Activated naive CD8-positive, alpha-beta T cell treated with anti-CD3 and anti-CD28 coated beads, Interleukin-2, amount 50 U/mL, for 24 hours (primary cell): ENCODE results near the gene PITPNM1.
"Not testable (repeated sequence)": the region's sequence is repeated elsewhere in the genome, so short reads cannot be mapped to it uniquely, and the experiment has no call there.

ENCODE experiments used
- ATAC-seq: fragments of 150-1000 bp; cut with Tn5 transposase; one replicate; pipeline ENCODE4 v1.10.0; 2021
- DNase-seq: peaks from one replicate; pipeline ENCODE4 v3.0.0; 2021
- H3K27ac Mint-ChIP-seq: one replicate; pipeline ENCODE4 v1.8.0; 2021; ENCODE audit warnings: mild to moderate bottlenecking, mixed read lengths
- H3K27me3 Mint-ChIP-seq: one replicate; pipeline ENCODE4 v1.8.0; 2021; ENCODE audit warnings: mixed read lengths
- H3K36me3 Mint-ChIP-seq: one replicate; pipeline ENCODE4 v1.8.0; 2021; ENCODE audit warnings: low read depth, mixed read lengths
- H3K4me1 Mint-ChIP-seq: one replicate; pipeline ENCODE4 v1.8.0; 2021; ENCODE audit warnings: mixed read lengths
- H3K4me3 Mint-ChIP-seq: one replicate; pipeline ENCODE4 v1.8.0; 2021; ENCODE audit warnings: mild to moderate bottlenecking, moderate library complexity, mixed read lengths
- H3K9me3 Mint-ChIP-seq: one replicate; pipeline ENCODE4 v1.8.0; 2021; ENCODE audit warnings: mixed read lengths

The PITPNM1 gene

DNA sequence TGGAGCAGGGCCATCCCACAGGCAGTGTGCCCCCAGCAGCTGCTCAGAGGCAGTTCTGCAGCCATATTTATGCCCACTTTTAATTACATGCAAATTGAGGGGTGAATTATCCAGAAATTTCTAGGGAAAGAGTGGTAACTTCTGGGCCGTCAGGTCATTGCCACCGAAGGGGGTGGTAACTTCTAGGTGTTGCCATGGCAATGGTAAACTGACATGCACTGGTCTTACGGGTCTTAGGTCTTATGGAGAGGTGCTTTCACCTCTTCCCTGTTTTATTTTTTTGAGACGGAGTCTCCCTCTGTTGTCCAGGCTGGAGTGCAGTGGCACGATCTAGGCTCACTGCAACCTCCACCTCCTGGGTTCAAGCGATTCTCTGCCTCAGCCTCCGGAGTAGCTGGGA, 32.3 kb downstream of the PITPNM1 start:
- no peaks in the 10 kb centered on the region for H3K9me3 Mint-ChIP-seq
- H3K36me3 Mint-ChIP-seq, result no peaks in the 10 kb centered on the region
- no peaks in the 10 kb centered on the region for H3K27me3 Mint-ChIP-seq
- H3K4me1 Mint-ChIP-seq, result peaks cover 14% of the 10 kb centered on the region
- H3K4me3 Mint-ChIP-seq, result no peak overlapping the region
- no peak overlapping the region for H3K27ac Mint-ChIP-seq
- ATAC-seq (no peak), DNase-seq (no peak)

DNA sequence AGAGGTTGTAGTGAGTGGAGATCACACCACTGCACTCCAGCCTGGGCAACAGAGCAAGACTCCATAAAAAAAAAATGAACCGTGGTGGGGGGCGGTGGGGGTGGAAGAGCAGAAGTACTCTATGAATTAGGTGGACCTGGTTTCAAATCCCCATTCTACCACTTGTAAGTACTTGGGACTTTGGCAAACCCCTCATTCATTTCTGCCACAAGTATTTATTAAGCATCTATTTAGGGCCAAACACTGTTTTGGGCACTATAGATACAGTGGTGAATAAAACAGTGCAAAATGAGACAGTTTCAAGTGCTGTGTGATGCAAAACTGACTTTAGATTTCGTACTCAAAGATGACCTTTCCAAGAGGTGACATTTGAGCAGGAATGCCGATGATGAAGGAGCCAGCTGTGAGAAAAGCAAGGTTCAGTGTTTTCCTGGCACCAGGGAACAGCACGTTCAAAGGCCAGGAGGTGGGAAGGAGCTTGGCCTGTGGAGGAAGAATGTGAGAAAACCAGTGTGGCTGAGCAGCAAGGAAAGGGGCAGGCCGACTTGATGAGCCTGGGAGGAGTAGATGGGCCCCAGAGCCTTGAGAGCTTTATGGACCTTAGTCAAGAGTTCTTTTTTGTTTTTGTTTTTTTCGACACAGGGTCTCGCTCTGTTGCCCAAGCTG, 34.7 kb downstream of the PITPNM1 start:
- no peaks in the 10 kb centered on the region for H3K36me3 Mint-ChIP-seq
- peak overlapping the region; percentile 45 for H3K4me3 Mint-ChIP-seq
- H3K27ac Mint-ChIP-seq, result peak overlapping the region; percentile 46
- no peak for ATAC-seq
- no peaks in the 10 kb centered on the region for H3K9me3 Mint-ChIP-seq
- no peak for DNase-seq
- H3K27me3 Mint-ChIP-seq, result no peaks in the 10 kb centered on the region
- peaks cover 25% of the 10 kb centered on the region for H3K4me1 Mint-ChIP-seq

DNA sequence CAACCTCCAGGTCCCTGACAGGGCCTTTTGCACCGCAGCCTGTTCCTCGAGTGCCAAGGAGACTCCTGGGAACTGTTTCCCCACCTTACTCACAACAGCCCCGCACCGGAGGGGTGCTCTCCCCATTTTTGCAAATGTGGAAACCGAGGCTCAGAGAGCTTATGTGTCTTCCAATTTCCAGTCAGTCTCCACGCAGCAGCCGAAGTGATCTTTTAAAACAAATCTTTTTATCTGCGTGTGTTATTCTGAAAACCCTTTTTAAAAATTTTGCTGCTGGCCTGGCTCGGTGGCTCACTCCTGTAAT, 35.7 kb downstream of the PITPNM1 start:
- peaks cover 30% of the 10 kb centered on the region for H3K4me1 Mint-ChIP-seq
- H3K27ac Mint-ChIP-seq, result peak overlapping the region; percentile 65
- H3K9me3 Mint-ChIP-seq, result no peaks in the 10 kb centered on the region
- H3K27me3 Mint-ChIP-seq, result no peaks in the 10 kb centered on the region
- DNase-seq, result no peak
- no peak for ATAC-seq
- peak overlapping the region; percentile 72 for H3K4me3 Mint-ChIP-seq
- H3K36me3 Mint-ChIP-seq, result no peaks in the 10 kb centered on the region

DNA sequence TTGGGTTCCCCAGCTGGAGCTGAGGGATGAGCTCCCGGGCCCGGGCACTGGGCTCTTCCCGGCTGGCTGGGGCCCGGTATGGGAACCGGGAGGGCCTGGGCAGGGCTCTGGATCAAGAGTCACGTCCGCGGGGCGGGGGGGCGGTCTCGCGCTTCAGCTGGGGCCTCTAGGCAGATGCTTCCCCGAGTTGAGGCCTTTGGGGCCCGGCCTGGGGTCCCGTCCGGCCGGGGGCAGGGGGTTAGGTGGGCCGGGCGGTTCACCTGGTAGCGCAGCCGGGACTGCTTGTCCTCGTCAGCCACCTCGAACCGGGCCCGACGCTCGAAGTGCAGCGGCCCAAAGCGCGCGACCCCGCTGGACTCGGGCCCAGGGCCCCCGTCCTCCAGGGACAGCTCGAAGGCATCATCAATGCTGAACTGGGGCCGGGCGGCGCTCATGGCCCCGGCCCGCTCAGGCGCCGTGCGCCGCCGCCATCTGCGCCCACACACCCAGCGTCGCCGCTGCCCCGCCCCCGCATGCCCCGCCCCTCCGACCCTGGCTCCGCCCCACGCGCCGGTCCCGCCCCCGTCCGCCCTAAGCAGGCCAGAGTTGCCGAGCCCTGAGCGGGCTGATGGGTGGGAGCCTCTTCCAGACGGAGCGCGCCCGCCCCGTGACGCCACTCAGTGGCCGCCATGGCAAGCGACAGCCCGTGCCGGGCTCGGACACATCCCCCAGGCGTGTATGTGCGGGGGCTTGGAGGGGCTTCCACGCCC, 36.2 kb downstream of the PITPNM1 start, which contains the start of gene TMEM134:
TSS of gene TMEM134 (minus strand) at position 493 of the 749 bp plus-strand sequence. CDS start at position 434, 59 bp downstream.
- peak within 1 kb of the TSS; percentile 88 for H3K27ac Mint-ChIP-seq
- peak within 1 kb of the TSS; percentile 91 for H3K4me3 Mint-ChIP-seq
- H3K36me3 Mint-ChIP-seq, result no peaks in the 10 kb centered on the region
- no peaks in the 10 kb centered on the region for H3K9me3 Mint-ChIP-seq
- ATAC-seq (peak; percentile 87), DNase-seq (peak; percentile 93)
- peaks cover 34% of the 10 kb centered on the region for H3K4me1 Mint-ChIP-seq
- H3K27me3 Mint-ChIP-seq, result no peaks in the 10 kb centered on the region

DNA sequence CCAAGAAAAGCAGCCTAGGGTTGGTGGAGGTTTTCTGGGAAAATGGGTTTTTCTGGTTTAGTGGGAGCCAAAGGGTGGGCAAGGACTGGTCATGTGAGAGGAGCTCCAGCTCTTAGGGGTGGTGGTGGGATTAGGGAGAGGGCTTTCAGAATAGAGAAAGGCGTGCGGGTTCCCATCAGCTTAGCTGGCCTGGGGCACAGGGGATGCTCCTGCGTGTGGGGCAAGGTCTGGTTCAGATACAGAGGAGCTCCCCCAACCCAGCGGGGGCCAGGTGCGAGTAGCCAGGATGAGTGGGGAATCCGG, 36.8 kb downstream of the PITPNM1 start:
- H3K4me1 Mint-ChIP-seq, result peaks cover 34% of the 10 kb centered on the region
- no peaks in the 10 kb centered on the region for H3K27me3 Mint-ChIP-seq
- no peaks in the 10 kb centered on the region for H3K36me3 Mint-ChIP-seq
- H3K9me3 Mint-ChIP-seq, result no peaks in the 10 kb centered on the region
- peak; percentile 41 for DNase-seq
- H3K4me3 Mint-ChIP-seq, result peak overlapping the region; percentile 91
- peak; percentile 0 for ATAC-seq
- H3K27ac Mint-ChIP-seq, result peak overlapping the region; percentile 88

DNA sequence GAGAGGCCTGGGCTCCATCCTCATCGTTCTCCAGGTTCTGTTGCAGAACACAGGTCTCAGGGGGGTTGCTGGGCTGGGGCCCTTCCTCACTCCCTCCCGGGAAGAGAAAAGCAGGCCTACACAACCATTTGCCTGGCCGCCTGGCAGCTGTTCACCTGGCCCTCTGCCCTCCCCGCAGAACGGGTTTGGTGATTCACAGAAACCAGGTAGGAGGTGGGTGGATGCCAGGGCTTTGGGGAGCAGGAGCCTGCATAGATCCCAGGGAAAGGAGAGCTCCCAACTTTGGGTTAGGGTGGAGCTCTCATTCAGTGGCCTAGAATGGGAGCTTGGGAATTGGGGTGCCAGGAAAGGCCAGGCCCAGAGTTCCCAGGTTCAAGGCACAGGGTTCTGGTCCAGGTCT, 37.1 kb downstream of the PITPNM1 start:
- Mint-ChIP-seq H3K36me3 (no peaks in the 10 kb centered on the region), H3K27ac (peak overlapping the region; percentile 88), H3K4me1 (peaks cover 35% of the 10 kb centered on the region), H3K27me3 (no peaks in the 10 kb centered on the region), H3K4me3 (peak overlapping the region; percentile 91), H3K9me3 (no peaks in the 10 kb centered on the region)
- no peak for DNase-seq
- ATAC-seq, result no peak

DNA sequence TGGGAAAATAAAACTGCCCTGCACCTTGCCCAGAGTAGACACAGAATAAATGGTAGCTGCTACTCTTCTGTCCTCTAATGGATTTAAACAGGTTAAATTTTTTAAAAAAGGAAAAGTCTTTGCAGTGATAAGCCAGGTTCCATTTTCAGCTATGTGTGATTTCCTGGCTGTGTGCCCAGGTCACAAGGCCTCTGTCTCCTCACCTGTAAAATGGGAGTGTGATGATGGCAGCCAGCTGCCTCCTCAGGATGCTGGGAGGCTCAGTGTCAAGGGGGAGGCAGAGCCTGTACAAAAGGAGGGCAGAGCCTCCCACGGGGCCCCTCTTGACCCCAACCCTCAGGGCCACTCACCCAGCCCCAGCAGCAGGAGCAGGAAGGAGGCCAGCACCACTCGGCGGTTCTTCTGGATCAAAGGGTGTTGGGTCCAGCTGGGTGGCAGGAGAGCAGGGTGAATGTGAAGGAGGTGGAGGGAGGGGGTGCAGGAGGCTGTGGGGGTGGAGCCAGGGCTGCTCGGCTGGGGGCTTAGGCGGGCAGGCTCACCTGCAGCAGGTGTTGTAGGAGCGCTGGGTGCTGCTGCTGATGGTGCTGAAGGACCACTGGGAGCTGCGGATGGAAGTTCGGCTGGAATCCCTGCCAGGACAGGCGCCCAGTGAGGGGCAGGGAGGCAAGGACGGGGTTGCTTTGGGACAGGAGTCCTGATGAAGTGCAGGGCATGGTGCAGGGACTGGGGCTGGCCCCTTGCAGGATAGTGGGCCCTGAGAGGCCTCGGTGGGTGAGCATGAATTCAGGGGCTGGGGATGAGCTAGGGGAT, 38.0 kb downstream of the PITPNM1 start:
- H3K9me3 Mint-ChIP-seq, result no peaks in the 10 kb centered on the region
- ATAC-seq, result no peak
- H3K27ac Mint-ChIP-seq, result peak overlapping the region; percentile 62
- peak overlapping the region; percentile 91 for H3K4me3 Mint-ChIP-seq
- H3K4me1 Mint-ChIP-seq, result peaks cover 38% of the 10 kb centered on the region
- DNase-seq, result no peak
- no peaks in the 10 kb centered on the region for H3K27me3 Mint-ChIP-seq
- no peaks in the 10 kb centered on the region for H3K36me3 Mint-ChIP-seq

DNA sequence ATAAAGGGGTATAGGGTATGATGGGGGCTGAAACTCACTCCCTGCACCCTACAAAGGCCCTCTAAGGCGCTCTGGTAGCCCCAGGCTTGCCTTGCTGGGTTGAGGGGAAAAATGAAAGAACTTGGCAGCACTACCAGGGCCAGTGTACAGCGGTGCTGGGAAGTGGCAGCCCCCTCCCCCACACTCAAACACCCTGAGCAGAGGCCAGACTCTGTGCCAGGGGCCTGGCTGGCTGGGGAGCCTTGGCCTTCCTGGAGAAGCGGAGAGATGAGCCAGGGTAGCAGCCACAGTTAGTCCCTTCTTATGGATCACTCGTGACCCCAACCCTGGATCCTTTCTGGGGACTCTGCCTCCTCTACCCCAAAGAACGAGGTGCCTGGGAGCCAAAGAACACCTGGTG, 38.8 kb downstream of the PITPNM1 start:
- ATAC-seq (no peak), DNase-seq (no peak)
- peaks cover 38% of the 10 kb centered on the region for H3K4me1 Mint-ChIP-seq
- H3K9me3 Mint-ChIP-seq, result no peaks in the 10 kb centered on the region
- no peaks in the 10 kb centered on the region for H3K27me3 Mint-ChIP-seq
- peak overlapping the region; percentile 62 for H3K27ac Mint-ChIP-seq
- no peaks in the 10 kb centered on the region for H3K36me3 Mint-ChIP-seq
- no peak overlapping the region for H3K4me3 Mint-ChIP-seq

DNA sequence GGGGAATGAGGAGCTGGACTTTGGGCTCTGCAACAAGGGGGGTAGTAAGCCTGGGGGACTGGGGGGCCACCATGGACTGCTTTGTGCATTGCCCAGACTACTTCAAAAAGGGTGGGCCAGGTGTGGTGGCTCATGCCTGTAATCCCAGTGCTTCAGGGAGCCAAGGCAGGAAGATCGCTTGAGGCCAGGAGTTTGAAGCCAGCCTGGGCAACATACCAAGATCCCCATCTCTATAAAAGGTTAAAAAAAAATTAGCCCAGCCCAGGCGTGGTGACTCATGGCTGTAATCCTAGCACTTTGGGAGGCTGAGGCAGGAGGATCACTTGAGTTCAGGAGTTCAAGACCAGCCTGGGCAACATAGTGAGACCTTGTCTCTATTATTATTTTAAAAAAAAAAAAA, 39.6 kb downstream of the PITPNM1 start:
- not testable (repeated sequence) for H3K27me3 Mint-ChIP-seq, DNase-seq

DNA sequence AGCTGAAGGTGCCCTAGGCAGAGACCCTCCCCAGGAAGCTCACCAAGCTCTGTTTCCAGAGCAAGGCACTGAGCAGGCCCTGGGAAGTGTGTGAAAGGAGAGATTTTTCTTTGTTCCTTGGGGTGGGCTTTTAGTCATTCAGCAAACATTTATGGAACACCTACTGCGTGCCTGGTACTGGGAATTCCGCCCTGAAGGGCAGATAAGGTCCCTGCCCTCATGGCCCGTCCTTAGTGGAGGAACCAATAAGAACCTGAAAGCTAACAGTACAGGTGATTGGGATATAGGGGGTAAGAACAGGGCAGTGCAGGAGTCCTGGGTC, 40.0 kb downstream of the PITPNM1 start:
- Mint-ChIP-seq H3K27me3 (no peaks in the 10 kb centered on the region), H3K36me3 (no peaks in the 10 kb centered on the region), H3K9me3 (no peaks in the 10 kb centered on the region), H3K4me3 (peak overlapping the region; percentile 84), H3K27ac (peak overlapping the region; percentile 82), H3K4me1 (peaks cover 36% of the 10 kb centered on the region)
- ATAC-seq, result no peak
- DNase-seq, result no peak

More for the DNA sequence above, 39.6 kb downstream of the PITPNM1 start:
- Mint-ChIP-seq H3K27ac (peak overlapping the region; percentile 82), H3K4me1 (peaks cover 36% of the 10 kb centered on the region), H3K4me3 (peak overlapping the region; percentile 84)
- H3K36me3 Mint-ChIP-seq, H3K9me3 Mint-ChIP-seq, ATAC-seq: not testable (repeated sequence)

DNA sequence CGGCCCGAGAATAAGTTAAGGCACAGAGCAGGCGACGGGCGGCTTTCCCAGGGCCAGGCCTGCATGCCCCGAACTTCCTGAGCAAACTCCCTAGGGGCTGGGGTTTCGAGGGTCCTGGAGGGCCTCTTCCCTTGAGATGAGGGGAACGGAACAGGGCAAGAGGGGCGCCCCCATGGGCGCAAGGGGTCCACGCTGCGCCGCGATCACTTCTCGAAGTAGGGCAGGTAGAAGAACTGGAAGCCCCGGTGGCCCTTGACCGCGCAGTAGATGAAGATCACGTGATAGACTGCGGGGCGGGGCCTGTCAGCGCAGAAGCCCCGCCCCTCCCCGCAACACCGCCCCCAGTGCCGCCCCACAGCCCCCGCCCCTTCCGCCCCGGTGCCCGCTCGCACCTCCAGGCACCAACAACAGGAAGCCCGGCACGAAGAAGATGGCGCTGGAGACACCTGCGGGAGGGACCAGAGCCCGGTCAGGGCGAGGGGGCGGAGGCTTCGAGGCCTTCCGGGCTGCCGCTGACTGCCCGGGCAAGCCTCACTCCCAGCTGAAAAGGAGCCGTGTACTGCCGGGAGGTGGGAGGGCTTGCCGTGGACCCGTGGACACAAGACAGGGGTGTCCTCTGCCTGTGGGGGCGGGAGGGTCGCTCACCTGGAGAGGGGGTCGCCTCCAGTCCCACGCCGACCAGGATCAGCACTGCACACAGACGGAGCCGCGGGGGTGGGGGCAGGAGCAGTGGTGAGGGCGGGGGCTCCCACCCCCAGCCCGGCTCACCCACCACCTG, 40.6 kb downstream of the PITPNM1 start:
- no peaks in the 10 kb centered on the region for H3K36me3 Mint-ChIP-seq
- no peaks in the 10 kb centered on the region for H3K9me3 Mint-ChIP-seq
- H3K27me3 Mint-ChIP-seq, result no peaks in the 10 kb centered on the region
- H3K4me3 Mint-ChIP-seq, result peak overlapping the region; percentile 84
- H3K27ac Mint-ChIP-seq, result peak overlapping the region; percentile 82
- ATAC-seq (peak; percentile 77), DNase-seq (peak; percentile 94)
- H3K4me1 Mint-ChIP-seq, result peaks cover 41% of the 10 kb centered on the region

DNA sequence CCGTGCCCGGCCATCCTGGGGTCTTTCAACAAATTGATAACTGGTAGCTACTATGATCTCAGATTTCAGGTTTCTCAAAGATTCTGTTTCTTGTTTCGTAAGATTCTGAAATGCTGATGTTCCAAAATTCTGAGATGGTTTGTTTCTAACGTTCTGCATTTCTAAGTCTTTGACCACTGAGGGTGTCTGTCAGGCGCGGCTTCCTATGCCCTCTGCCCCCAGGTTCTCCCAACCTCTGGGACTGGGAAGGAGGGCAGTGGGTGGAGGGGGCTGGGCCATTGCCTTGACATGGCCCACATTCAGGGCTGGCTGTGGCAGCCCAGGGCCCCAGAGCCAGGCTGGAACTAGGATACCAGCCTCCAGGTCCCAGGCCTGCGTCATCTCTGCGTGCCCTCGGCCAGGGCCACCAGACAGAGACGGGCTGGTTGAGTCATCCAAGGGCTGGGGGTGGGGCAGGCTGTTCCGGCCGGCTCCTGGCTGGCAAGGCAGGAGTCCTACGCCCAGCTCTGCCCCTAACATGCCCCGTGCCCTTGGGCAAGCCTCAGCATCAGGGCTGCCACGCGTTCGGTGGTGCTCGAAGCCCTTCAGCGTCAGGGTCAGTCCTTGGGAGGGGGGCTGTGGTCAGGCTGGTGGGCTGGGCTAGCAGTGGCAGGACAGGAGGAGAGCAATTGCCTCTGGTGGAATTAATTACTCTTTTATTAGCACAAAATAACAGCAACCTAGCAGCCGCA, 41.3 kb downstream of the PITPNM1 start:
- DNase-seq (no peak), ATAC-seq (no peak)
- H3K4me1 Mint-ChIP-seq, result peaks cover 37% of the 10 kb centered on the region
- H3K36me3 Mint-ChIP-seq, result no peaks in the 10 kb centered on the region
- peak overlapping the region; percentile 84 for H3K4me3 Mint-ChIP-seq
- H3K27ac Mint-ChIP-seq, result peak overlapping the region; percentile 82
- no peaks in the 10 kb centered on the region for H3K27me3 Mint-ChIP-seq
- no peaks in the 10 kb centered on the region for H3K9me3 Mint-ChIP-seq

DNA sequence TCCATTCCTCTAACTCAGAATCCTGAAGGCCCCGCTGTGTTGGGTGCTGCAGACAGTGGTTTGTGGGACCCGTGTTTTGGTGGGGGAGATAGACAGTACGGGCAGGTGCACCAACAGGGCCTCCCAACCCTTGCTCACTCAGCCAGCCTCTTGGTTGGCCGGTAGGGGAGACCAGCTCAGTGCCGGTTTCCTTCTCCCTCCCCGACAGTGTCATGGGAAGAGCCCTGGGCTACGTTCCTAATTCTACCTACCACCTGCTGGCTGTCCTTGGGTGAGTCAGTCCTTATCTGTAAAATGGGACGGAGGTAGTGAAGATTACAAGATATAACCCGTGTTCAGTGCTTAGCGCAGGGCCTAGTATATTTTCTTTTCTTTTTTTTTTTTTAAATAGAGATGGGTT, 42.0 kb downstream of the PITPNM1 start:
- no peak for DNase-seq
- Mint-ChIP-seq H3K36me3 (no peaks in the 10 kb centered on the region), H3K4me1 (peaks cover 34% of the 10 kb centered on the region), H3K27me3 (no peaks in the 10 kb centered on the region), H3K9me3 (no peaks in the 10 kb centered on the region), H3K4me3 (no peak overlapping the region), H3K27ac (no peak overlapping the region)
- no peak for ATAC-seq

DNA sequence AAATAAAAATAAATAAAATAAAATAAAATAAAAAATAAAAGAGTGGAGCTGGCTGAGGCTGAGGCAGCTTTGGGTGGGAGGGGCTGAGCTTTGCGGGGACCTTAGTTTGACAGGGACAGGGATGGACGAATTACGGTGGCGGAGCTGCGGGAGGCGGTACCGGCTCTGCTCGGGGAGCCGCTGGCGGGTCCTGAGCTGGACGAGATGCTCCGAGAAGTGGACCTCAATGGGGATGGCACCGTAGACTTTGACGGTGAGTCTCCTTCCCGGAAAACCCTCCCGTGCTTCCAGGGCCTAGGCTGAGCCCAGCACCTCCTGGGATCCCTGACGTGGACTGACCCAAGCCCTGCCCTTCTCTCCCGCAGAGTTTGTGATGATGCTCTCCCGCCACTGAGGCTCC, 46.9 kb downstream of the PITPNM1 start:
- DNase-seq (no peak), ATAC-seq (no peak)
- H3K4me3 Mint-ChIP-seq, result no peak overlapping the region
- H3K36me3 Mint-ChIP-seq, result no peaks in the 10 kb centered on the region
- no peaks in the 10 kb centered on the region for H3K27me3 Mint-ChIP-seq
- H3K9me3 Mint-ChIP-seq, result no peaks in the 10 kb centered on the region
- H3K4me1 Mint-ChIP-seq, result peaks cover 13% of the 10 kb centered on the region
- no peak overlapping the region for H3K27ac Mint-ChIP-seq
